NCI-H2171 (cell line): Measurements from ENCODE around the gene SCYGR4.
"Not testable (repeated sequence)": the region's sequence is repeated elsewhere in the genome, so short reads cannot be mapped to it uniquely, and the experiment has no call there.

Experiments
- DNase-seq: peaks from one replicate; lab custom pipeline; 2025; lab: John Stamatoyannopoulos, UW

SCYGR4 gene, protein sequence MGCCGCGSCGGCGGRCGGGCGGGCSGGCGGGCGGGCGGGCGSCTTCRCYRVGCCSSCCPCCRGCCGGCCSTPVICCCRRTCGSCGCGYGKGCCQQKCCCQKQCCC

DNA sequence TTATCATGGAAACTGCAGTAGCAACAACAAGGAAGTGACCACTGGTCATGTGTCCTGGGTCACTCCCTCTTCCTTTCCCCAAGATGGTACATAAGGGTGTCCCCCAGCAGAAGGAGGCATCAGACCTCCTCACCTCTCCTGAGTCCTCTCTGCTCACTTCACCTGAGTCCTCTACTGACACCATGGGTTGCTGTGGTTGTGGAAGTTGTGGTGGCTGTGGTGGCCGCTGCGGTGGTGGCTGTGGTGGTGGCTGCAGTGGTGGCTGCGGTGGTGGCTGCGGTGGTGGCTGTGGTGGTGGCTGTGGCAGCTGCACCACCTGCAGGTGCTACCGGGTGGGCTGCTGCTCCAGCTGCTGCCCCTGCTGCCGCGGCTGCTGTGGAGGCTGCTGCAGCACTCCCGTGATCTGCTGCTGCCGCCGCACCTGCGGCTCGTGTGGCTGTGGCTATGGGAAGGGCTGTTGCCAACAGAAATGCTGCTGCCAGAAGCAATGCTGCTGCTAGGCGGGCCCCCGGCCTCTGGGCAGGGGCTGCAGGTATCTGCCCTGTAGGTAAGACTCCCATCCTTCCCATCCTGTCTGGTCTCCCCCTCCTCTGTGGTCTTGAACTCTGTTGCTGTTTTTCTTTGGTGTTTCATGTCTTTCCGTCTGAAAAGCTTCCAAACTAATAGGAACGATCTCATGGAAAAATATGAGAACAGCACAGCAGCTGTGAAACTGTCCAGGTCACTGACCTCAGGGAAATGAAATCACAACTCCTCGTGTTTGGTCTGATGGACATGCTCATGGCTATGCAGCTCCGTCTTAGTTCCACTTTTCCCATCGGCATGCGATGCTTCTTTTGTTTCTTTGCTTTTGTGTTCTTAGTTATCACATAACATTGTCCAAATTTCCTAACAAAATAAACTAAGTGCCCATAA is at the start of gene SCYGR4:
Gene SCYGR4 (plus strand): TSS at position 183 of the 915 bp plus-strand sequence. CDS start 0 bp downstream, at position 183.
- DNase-seq: no peak

DNA sequence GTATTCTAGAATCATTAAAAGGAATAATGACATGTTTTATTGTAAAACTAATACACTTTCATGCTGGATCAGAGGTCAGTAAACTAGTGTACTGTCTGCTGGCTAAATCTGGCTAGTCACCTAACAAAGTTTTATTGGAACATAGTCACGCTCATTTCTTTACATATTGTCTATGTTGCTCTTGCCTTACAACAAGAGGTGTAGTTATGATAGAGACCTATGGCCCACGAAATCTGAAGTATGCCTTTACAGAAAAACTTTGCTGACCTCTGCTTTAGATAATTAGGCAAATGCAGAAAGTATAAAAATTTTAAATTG is 48.5 kb upstream of the SCYGR4 start:
- DNase-seq: no peak

DNA sequence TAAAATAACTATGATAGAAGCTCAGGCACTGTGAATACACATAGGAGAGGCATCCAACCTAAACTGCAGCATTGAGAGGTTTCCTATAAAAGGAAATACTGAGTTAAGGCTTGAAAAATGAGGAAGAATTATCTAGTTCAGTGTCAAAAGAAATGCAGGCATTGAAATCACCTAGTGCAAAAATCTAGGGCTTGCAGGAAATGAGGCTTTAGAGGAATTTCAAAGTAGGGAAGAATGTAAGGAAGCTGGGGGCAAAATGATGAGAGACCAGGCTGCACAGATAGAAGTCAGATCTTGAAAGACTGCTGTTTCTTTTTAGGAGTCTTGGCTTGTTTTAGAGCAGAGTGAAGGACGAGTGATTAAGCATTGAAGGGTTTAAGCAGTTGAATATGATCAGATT is 46.7 kb upstream of the SCYGR4 start:
- DNase-seq: no peak

DNA sequence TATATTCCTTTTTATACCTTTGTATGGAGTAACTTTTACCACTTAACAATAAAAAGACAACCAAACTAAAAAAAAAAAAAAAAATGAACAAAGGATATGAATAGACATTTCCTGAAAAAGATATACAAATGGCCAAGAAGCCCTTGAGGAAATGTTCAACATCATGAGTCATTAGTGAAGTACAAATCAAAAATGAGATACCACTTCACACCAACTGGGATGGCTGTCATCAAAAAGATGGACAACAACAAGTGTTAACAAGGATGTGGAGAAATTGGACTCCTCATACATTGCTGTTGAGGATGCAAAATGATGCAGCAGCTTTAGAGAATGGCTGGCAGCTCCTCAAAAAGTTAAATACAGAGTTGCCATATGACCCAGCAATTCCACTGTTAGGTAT is 41.2 kb upstream of the SCYGR4 start:
- no peak for DNase-seq

DNA sequence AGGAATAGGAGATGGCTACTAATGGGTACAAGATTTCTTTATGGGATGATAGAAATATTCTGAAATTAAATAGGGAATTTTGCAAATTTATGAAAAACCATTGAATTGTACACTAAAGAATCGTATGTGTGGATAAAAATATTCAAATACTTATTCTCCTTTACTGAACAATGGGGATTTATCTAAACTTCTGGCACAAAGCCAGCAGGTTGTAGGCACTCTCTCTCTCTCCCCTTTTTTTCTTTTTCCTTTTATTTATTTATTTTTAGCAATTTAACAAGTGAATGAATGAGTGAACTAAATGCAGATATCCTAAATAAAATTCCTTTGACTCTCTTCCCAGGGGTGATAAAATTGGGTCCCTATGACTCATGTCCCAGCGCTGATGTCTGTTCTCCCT is 40.5 kb upstream of the SCYGR4 start:
- DNase-seq: no peak

DNA sequence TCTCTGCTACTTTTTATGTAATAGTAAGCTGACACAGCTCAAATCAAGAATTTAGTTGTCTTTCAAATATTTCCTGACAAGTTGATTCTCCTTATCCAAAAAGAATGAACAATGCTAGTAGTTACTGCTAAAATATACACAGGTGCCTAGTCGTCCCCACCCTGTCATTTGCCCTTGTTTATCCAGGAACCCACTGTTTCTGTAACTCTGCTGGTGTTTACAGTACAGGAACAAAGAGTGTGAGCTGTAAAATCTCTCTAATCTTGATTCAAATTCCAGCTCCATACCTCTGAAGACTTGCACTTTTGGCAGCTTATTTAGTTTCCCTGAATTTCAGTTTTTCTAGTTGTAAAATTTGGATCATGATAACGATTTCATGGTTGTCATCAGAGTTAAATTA is 39.7 kb upstream of the SCYGR4 start:
- DNase-seq: no peak

DNA sequence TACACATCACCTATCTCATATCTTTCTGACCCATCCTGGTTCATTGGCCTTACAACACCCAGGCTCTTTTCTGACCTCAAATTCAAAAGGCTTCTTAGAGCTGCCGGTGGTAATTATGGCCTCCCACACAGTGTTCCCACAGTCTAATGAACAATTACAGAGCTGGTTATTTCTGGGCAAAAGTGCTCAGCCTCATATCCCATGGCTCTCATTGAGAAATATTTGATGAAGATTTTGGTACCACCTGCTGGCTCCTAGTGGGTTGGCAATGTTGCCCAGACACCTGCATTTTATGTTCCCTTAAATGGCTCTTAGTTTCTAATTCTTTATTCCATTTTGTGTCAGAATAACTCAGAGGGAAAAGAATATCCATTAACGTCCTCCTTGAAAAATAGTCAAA is 38.7 kb upstream of the SCYGR4 start:
- DNase-seq: no peak

DNA sequence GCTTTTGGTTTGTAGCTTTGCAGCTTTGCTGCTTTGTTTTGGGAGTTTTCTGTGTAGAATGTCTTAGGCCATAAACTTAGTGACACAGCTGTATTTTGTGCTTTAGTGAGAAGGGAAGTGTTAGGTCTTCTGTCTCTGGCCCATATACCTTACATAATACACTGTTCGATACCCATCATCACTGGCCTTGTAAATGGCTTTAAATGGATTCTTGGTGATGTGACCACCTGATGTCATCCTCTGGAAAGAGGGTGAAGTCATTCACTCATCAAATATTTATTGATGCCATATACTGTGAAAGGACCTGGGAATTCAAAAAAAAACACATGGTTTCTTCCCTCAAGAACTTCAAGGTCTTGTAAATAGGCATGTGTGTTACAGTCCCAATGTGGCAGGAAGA is 37.5 kb upstream of the SCYGR4 start:
- DNase-seq: no peak

DNA sequence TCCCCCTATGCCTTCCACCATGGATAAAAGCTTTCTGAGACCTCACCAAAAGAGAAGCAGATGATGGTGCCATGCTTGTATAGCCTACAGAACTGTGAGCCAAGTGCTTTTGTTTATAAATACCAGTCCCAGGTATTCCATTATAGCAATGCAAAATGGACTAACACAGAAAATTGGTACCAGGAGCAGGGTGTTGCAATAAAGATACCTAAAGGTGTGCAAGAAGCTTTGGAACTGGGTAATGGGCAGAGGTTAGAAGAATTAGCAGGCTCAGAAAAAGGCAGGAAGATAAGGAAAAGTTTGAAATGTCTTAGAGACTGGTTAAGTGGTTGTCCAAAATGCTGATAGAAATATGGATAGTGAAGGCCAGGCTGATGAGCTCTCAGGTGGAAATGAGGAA is 34.9 kb upstream of the SCYGR4 start:
- DNase-seq: no peak

DNA sequence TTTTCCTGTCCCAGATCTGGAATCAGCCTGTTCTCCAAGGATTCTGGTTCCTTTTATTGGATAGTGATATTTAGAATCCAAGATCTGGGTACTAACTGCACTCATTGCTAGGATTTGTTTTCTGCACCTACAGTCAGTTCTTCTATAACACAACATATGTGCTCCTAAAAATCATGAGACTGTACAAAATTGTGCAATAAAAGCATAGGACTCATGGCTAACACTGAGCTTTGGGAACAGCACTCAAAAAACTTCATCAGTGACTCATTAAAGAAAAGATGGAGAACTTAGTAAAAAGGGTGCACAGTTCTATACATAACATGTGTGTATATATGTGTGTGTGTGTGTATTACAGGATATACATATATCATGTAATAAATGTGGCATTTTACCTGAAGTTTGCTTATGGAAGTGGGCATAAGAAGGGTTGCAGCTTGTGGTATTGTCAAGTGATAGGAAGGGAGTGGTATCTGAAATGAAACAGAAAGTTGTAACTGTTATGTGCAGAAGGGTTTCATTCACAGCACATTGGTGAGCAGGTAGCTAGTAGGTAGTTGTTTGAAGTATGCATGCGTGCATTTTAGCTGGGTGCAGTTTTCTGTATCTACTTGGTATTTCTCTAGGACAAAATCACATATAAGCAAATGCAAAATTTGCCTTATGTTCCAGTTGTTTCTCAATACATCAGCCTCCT is 24.5 kb upstream of the SCYGR4 start:
- no peak for DNase-seq

DNA sequence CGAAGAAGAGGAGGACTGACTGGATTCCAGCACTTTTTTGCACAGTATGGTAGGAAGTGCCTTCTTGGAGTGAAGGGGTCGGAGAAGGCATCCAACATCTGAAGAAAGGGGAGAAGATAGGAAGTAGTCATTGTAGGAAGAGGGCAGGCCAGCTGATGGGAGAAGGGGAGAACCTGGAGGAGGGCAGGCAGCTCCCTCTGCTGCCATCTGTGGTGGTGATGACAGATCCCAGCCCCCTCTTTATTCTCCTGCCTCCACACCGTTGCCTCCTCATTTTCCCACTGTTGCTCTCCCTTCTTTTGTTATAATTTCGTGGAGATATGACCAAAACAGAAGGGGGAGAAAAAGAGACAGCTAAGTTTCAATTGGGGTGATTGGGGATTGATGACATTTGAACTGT is 21.5 kb upstream of the SCYGR4 start:
- DNase-seq: no peak

DNA sequence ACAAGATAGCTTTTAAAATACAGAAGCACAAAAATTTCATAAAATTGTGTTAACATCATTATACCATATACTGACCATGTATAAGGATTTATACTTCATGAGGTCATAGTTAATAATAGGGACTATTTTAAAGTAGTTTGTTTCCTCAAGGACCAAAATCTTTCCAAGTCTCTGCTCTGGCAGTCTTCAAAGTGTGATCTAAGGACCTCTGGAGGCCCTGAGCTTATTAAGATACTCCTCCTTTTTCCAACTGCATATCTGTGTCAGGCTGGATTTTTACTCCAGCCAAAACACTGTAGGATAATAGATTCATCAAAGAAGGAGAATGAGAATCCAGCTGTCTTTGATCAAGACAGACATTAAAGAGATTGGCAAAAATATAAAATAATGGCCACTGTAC is 20.3 kb upstream of the SCYGR4 start:
- DNase-seq: no peak

DNA sequence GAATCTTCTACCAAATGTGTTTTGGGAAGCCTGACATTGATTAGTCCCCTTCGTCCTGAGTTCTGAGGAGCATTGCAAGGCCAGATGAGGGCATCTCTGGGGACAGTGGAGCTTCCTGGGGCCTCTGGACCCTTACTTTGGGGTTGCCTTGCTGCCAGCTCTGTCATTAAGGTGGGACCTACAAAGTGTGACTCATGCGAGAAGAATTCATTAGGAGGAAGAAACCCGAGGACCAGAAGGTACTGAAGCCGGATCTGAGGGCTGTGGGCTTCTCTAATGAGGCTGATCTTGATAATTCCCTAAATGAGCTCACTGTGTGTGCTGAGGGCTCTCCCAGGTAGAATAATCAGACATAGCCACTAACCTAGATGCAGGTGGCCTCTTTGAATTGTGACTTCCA is 19.3 kb upstream of the SCYGR4 start:
- DNase-seq: no peak

DNA sequence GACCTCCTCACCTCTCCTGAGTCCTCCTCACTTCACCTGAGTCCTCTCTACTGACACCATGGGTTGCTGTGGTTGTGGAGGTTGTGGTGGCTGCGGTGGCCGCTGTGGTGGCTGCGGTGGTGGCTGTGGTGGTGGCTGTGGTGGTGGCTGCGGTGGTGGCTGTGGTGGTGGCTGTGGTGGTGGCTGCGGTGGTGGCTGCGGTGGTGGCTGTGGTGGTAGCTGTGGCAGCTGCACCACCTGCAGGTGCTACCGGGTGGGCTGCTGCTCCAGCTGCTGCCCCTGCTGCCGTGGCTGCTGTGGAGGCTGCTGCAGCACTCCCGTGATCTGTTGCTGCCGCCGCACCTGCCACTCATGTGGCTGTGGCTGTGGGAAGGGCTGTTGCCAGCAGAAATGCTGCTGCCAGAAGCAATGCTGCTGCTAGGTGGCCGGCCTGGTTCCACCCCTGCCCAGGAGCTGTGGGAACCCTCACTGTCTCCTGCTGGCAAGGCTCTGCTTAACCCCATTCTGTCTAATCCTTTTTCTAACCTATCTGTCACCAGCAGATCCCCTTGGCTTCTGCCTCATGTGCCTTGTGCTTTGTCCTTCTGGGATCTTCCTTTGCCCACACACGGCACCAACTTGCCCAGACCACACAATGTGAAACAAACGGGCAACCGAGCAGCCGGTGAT is 18.3 kb upstream of the SCYGR4 start, which contains the start of gene SCYGR2:
Gene SCYGR2 (plus strand): TSS at position 59 of the 669 bp plus-strand sequence. CDS start 0 bp downstream, at position 59.
- DNase-seq: not testable (repeated sequence)

DNA sequence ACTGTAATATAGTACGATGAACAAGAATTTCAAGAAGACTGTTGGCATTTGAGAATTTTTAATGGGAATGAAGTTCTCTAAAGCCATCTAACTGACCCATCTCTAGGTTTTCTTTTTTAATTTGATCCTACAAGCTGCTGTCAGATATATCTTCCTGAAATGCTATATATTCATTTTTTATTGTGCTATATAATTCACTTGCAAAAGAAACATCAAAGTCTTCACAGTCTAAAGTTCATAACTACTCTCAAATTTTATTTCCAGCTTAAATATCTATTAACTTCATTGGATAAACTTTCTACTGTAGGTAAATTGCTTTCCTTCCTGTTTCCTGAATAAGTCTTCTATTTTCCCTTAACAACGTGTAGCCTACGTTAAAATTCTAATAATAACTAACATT is 14.9 kb upstream of the SCYGR4 start:
- DNase-seq: no peak

DNA sequence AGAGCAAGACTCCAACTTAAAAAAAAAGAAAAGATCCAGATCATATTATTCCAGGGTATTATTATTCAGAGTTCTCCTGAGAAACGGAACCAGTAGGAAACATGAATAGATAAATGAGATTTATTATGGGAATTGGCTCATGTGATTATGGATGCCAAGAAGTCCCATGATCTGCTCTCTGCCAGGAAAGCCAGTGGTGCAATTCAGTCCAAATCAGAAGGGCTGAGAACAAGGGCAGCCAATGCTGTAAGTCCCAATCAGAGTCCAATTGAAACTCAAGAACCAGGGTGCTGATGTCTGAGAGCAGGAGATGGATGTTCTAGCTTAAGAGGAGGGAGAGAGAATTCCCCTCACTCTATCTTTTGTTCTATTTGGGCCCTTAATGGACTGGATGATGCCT is 10.8 kb upstream of the SCYGR4 start:
- DNase-seq: no peak

DNA sequence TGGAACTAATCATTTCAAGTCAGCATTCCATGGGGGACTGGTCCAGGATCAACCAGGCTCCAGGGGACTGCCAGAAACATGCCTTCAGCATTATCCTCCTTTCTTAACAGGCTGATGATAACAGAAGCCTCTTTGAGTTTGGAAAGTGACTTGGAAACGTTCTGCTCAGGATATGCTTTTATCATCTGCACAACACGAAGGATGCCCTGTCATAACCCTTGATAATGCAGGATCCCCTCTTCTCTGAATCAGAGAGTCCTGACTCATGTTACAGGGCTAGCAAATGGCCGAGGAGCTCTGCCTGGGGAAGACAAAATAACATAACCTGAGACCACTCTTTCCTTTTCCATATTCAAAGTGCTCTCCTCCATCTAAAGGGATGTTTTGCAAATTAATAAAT is 9.4 kb upstream of the SCYGR4 start:
- DNase-seq: no peak

DNA sequence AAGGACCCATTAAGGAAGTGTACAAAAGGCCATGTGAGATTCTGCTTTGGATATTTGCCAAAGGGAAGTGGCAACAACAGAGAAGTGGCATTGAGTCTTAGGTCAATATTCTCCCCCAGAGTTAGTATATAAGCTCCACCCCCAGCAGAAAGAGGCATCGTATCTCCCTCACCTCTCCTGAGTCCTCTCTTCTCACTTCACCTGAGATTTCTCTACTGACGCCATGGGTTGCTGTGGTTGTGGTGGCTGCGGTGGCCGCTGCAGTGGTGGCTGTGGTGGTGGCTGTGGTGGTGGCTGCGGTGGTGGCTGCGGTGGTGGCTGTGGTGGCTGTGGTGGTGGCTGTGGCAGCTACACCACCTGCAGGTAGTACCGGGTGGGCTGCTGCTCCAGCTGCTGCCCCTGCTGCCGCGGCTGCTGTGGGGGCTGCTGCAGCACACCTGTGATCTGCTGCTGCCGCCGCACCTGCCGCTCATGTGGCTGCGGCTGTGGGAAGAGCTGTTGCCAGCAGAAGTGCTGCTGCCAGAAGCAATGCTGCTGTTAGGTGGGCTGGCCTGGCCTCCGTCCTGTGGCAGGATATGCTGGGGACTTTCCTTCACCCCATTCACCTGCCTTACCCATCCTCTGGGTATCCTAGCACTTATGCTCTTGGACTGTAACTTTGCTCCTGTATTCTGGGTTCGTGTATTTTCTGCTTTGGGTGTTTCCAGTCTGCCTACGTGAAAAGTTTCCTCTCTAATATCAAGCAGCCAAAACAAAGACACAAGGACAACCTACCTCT is 8.5 kb upstream of the SCYGR4 start:
- DNase-seq: no peak

DNA sequence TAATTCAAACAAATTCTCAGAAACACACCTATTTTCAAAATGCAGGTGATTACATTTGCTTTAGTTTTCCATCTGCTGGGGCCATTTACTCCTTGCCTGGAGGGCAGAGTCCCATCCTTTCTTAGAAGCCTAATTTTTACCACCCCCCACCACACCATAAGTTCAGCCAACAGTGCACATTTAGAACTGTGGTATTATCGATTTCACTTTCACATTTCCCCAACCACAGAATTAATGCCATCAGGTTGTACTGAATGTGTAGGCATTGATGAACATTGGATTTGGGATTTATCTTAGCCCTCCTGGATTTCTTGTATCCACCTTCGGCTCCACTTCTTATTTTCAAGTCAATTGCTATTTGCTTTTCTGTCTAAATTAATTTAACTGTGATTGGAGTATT is 7.2 kb upstream of the SCYGR4 start:
- no peak for DNase-seq

DNA sequence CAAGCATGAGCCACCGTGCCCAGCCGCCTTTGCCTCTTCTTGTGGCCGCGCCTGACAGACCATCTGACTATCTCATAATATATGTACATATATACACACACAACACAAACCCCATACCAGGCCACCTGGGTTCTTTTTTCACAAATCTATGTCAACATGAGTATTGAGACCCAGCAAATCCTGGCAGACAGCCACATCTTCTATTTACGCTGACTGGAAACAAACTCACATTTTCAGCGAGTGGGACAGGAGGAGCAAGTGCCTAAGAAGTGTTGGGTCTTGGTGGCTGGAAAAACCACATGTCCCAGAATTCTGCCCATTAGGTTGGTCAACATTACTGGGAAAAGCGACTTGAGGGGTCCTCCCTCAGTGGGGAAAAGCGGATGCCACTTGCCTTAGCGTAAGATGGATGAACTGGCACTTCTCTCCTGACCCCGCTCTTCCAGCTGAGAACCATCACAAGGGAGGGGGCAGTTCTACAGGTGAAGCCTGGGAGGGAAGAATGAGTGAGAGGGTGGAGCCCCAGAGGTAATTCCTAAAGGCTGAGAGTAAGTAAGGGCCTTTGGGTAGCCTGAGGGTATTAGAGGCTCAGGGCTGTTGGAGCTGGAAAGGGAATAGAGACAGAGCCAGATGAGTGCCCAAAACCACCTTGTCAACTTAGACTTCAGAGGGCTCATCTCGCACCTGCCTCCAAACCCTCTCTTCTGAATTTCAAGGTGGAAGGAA is 4.6 kb upstream of the SCYGR4 start:
- no peak for DNase-seq

DNA sequence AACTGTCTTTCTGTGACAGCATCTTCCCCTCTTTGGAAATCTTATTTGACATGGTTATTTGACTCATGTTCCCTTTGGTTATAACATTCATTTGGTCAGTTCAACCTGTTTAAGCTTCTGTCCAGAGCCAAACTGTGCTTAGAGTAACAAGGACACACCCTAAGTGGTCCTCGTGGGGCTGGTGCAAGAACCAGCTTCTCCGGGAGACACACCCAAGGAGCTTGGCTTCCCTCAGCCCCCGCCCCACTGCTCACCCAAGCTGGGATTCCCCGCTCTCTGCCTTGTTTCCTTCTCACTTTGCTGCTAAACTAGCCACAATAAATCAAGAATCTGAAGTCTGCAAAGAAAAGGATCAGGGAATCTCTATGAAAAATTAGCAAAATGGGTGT is 4.0 kb upstream of the SCYGR4 start:
- no peak for DNase-seq
